Astrocyte (in vitro differentiated cells and primary cell): Measurements from ENCODE around the gene JOSD1. TPM values are rescaled to one million over a fixed set of nuclear protein-coding genes. Genes with fewer than 3 reads are reported as not detected.

Experiments
- DNase-seq: peaks from one replicate; pipeline ENCODE4 v3.0.0-alpha.2; 2010; ENCODE audit warnings: low read depth
- FAIRE-seq: peaks from 2 replicates; lab custom pipeline; 2011; peaks lifted over from hg19 to GRCh38; lab: Jason Lieb, UNC
- H2AFZ ChIP-seq: 2 replicates; pipeline ENCODE4 v1.6.0; 2012; ENCODE audit warnings: low read depth, low read length, inconsistent platforms
- H3K27ac ChIP-seq: 2 replicates; pipeline ENCODE4 v1.5.1; 2011; ENCODE audit warnings: low read depth, low read length, inconsistent platforms
- H3K27me3 ChIP-seq: 2 replicates; pipeline ENCODE4 v1.6.0; 2011; ENCODE audit warnings: low read length, inconsistent platforms; ENCODE audit not compliant: insufficient read depth
- H3K36me3 ChIP-seq: 2 replicates; pipeline ENCODE4 v1.5.1; 2011; ENCODE audit warnings: low read length, inconsistent platforms; ENCODE audit not compliant: insufficient read depth
- H3K4me1 ChIP-seq: 2 replicates; pipeline ENCODE4 v1.5.1; 2011; ENCODE audit warnings: low read length, inconsistent platforms; ENCODE audit not compliant: insufficient read depth
- H3K4me2 ChIP-seq: 2 replicates; pipeline ENCODE4 v1.6.0; 2012; ENCODE audit warnings: low read length, inconsistent platforms
- H3K4me3 ChIP-seq: 2 replicates; pipeline ENCODE4 v1.5.1; 2011; ENCODE audit warnings: low read depth, mild to moderate bottlenecking, low read length, inconsistent platforms; ENCODE audit not compliant: insufficient read depth
- H3K79me2 ChIP-seq: 2 replicates; pipeline ENCODE4 v1.6.0; 2012; ENCODE audit warnings: mild to moderate bottlenecking, low read length, inconsistent platforms; ENCODE audit not compliant: insufficient read depth
- H3K9ac ChIP-seq: 2 replicates; pipeline ENCODE4 v1.6.0; 2012; ENCODE audit warnings: mild to moderate bottlenecking, low read length, inconsistent platforms
- H3K9me3 ChIP-seq: 2 replicates; pipeline ENCODE4 v1.5.1; 2012; ENCODE audit warnings: low read depth, mild to moderate bottlenecking, low read length, inconsistent platforms; ENCODE audit not compliant: insufficient read depth
- H4K20me1 ChIP-seq: 2 replicates; pipeline ENCODE4 v1.6.0; 2012; ENCODE audit warnings: low read length, inconsistent platforms; ENCODE audit not compliant: insufficient read depth
- H3K27ac Mint-ChIP-seq: one replicate; pipeline ENCODE4 v1.8.0; 2021; ENCODE audit warnings: mild to moderate bottlenecking, mixed read lengths; ENCODE audit not compliant: unreplicated experiment
- H3K27me3 Mint-ChIP-seq: one replicate; pipeline ENCODE4 v1.8.0; 2021; ENCODE audit warnings: low read depth, mixed read lengths; ENCODE audit not compliant: unreplicated experiment
- H3K36me3 Mint-ChIP-seq: one replicate; pipeline ENCODE4 v1.8.0; 2021; ENCODE audit warnings: low read depth, mixed read lengths; ENCODE audit not compliant: unreplicated experiment
- H3K4me1 Mint-ChIP-seq: one replicate; pipeline ENCODE4 v1.8.0; 2021; ENCODE audit warnings: low read depth, mixed read lengths; ENCODE audit not compliant: unreplicated experiment
- H3K4me3 Mint-ChIP-seq: one replicate; pipeline ENCODE4 v1.8.0; 2021; ENCODE audit warnings: mild to moderate bottlenecking, moderate library complexity, mixed read lengths; ENCODE audit not compliant: unreplicated experiment
- H3K9me3 Mint-ChIP-seq: one replicate; pipeline ENCODE4 v1.8.0; 2021; ENCODE audit warnings: mild to moderate bottlenecking, mixed read lengths; ENCODE audit not compliant: unreplicated experiment
- EZH2 ChIP-seq: IDR thresholded peaks from 2 replicates; pipeline ENCODE4 v1.6.1; 2012; ENCODE audit warnings: mild to moderate bottlenecking, low read length, inconsistent platforms; ENCODE audit not compliant: insufficient read depth
- total RNA-seq: library from RNA; stranded (reverse); gene quantifications from 2 replicates; pipeline ENCODE4 v1.2.1, GENCODE V29; 2021
- TF ChIP-seq, protein P1 (sequence below): IDR thresholded peaks from 2 replicates; pipeline ENCODE4 v1.5.1; 2011; ENCODE audit warnings: low read depth, mild to moderate bottlenecking, inconsistent platforms, low read length, moderate library complexity; ENCODE audit not compliant: insufficient read depth

The JOSD1 gene
- total RNA-seq, 1 donor from 2014 or later: 45.6 TPM

DNA sequence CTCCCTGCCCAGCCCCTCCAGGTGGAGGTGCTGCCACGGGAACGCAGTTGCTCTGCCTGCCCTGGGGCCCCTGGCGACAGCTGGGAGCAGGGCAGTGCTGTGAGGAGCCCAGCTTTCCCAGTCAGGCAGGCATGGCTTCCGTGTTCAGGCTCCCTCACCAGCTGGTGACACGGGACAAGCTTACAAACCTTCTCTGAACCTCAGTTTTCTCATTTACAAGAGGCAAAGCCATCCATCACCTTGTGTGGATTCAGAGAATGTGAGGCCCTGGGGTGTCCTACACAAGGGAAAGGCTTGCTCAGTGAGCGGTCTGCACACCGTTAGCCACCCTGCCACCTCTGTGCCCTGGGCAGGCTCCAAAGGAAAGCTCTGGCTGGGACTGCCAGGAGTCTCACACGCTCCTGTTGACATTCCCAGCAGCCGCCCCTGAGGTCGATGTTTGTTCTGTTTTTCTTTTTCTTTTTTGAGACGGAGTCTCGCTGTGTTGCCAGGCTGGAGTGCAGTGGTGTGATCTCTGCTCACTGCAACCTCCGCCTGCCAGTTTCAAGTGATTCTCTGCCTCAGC, 31.6 kb upstream of the JOSD1 start:
- Mint-ChIP-seq H3K4me1 (peaks cover 5% of the 10 kb centered on the region), H3K36me3 (peaks cover 12% of the 10 kb centered on the region), H3K9me3 (no peaks in the 10 kb centered on the region), H3K4me3 (peak overlapping the region; percentile 66), H3K27me3 (no peaks in the 10 kb centered on the region), H3K27ac (no peak overlapping the region)
- Histone ChIP-seq H2AFZ (no peak overlapping the region), H3K9me3 (no peaks in the 10 kb centered on the region), H3K79me2 (no peaks in the 10 kb centered on the region), H3K4me1 (no peaks in the 10 kb centered on the region), H3K27ac (no peak overlapping the region), H4K20me1 (peaks cover 35% of the 10 kb centered on the region), H3K9ac (no peak overlapping the region), H3K4me3 (no peak overlapping the region), H3K4me2 (no peak overlapping the region), H3K36me3 (peaks cover 20% of the 10 kb centered on the region), H3K27me3 (no peaks in the 10 kb centered on the region)
- FAIRE-seq (no peak), DNase-seq (no peak)
- TF ChIP-seq EZH2: no peak
- TF ChIP-seq, protein P1, sequence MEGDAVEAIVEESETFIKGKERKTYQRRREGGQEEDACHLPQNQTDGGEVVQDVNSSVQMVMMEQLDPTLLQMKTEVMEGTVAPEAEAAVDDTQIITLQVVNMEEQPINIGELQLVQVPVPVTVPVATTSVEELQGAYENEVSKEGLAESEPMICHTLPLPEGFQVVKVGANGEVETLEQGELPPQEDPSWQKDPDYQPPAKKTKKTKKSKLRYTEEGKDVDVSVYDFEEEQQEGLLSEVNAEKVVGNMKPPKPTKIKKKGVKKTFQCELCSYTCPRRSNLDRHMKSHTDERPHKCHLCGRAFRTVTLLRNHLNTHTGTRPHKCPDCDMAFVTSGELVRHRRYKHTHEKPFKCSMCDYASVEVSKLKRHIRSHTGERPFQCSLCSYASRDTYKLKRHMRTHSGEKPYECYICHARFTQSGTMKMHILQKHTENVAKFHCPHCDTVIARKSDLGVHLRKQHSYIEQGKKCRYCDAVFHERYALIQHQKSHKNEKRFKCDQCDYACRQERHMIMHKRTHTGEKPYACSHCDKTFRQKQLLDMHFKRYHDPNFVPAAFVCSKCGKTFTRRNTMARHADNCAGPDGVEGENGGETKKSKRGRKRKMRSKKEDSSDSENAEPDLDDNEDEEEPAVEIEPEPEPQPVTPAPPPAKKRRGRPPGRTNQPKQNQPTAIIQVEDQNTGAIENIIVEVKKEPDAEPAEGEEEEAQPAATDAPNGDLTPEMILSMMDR: no peak

DNA sequence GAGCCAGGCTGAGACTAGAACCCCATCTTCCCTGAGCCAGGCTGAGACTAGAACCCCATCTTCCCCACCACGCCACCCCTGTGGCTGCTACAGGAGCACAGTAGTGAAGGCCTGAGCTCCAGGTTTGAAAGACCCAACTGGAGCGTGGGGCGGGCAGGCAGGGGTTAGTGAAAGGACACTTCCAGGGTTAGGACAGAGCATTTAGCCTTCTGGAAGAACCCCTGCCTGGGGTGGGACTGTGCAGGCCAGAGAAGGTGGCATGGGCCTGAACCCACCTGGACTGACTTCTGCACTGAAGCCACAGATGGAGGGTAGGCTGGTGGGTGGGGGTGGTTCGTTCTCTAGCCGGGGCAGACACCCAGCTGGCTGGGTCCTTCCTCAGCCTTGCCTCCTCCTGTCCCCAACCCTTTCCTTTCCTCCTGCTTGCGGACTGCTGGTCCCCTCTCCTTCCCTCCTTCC, 31.0 kb upstream of the JOSD1 start:
- peaks cover 29% of the 10 kb centered on the region for H4K20me1 ChIP-seq
- H3K4me3 ChIP-seq: no peak overlapping the region
- H3K9me3 ChIP-seq: no peaks in the 10 kb centered on the region
- no peak for FAIRE-seq
- Mint-ChIP-seq H3K27me3 (no peaks in the 10 kb centered on the region), H3K4me3 (peak overlapping the region; percentile 66), H3K4me1 (no peaks in the 10 kb centered on the region), H3K36me3 (peaks cover 16% of the 10 kb centered on the region), H3K9me3 (no peaks in the 10 kb centered on the region), H3K27ac (no peak overlapping the region)
- H3K27me3 ChIP-seq: no peaks in the 10 kb centered on the region
- H3K36me3 ChIP-seq: peaks cover 21% of the 10 kb centered on the region
- TF ChIP-seq, protein P1: no peak
- no peak for TF ChIP-seq EZH2
- DNase-seq: no peak
- no peak overlapping the region for H2AFZ ChIP-seq
- no peaks in the 10 kb centered on the region for H3K4me1 ChIP-seq
- H3K9ac ChIP-seq: no peak overlapping the region
- H3K79me2 ChIP-seq: no peaks in the 10 kb centered on the region
- H3K4me2 ChIP-seq: no peak overlapping the region
- H3K27ac ChIP-seq: no peak overlapping the region

DNA sequence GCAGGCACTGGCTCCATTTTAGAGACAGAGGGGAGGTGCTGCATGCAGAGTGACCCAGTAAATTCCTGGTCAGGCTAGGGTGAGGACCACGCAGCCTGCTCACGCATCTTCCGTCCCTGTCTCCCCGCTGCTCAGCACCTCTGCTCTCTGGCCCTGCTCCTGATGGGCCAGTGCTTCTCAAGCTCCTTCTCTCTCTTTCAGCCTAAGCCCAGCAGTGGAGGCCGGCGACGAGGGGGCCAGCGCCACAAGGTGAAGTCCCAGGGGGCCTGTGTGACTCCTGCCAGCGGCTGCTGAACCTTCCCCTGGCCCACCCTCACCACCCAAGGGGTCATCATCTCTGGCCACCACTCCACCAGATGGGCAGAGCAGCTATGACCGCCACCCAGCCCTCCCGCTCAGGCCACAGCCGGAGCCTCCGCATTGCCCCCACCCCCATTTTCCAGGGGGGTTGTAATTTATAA, 29.7 kb upstream of the JOSD1 start:
- no peak for DNase-seq
- no peak overlapping the region for H3K27ac ChIP-seq
- no peaks in the 10 kb centered on the region for H3K79me2 ChIP-seq
- no peak overlapping the region for H3K27ac Mint-ChIP-seq
- no peak overlapping the region for H3K4me3 Mint-ChIP-seq
- H3K36me3 Mint-ChIP-seq: peaks cover 26% of the 10 kb centered on the region
- no peaks in the 10 kb centered on the region for H3K9me3 Mint-ChIP-seq
- H3K36me3 ChIP-seq: peaks cover 25% of the 10 kb centered on the region
- H3K4me1 ChIP-seq: no peaks in the 10 kb centered on the region
- H3K4me3 ChIP-seq: no peak overlapping the region
- H2AFZ ChIP-seq: no peak overlapping the region
- peaks cover 30% of the 10 kb centered on the region for H4K20me1 ChIP-seq
- no peak for FAIRE-seq
- no peaks in the 10 kb centered on the region for H3K27me3 Mint-ChIP-seq
- H3K9ac ChIP-seq: no peak overlapping the region
- no peaks in the 10 kb centered on the region for H3K27me3 ChIP-seq
- no peak for TF ChIP-seq EZH2
- TF ChIP-seq, protein P1: no peak
- H3K4me2 ChIP-seq: no peak overlapping the region
- no peaks in the 10 kb centered on the region for H3K4me1 Mint-ChIP-seq
- H3K9me3 ChIP-seq: no peaks in the 10 kb centered on the region
